MM.1S (cell line): Measurements from ENCODE around the gene GBP3.
"Not testable (repeated sequence)": the region's sequence is repeated elsewhere in the genome, so short reads cannot be mapped to it uniquely, and the experiment has no call there.

ENCODE experiments used
- EZH2phosphoT487 ChIP-seq: fragments of 300-600 bp; sonication (generic); IDR thresholded peaks from 2 replicates; pipeline ENCODE4 v1.6.1; 2018; ENCODE audit warnings: antibody characterized with exemption, low read length
- TF ChIP-seq, protein P1 (sequence below): fragments of 300-600 bp; sonication (generic); IDR thresholded peaks from 2 replicates; pipeline ENCODE4 v1.5.1; 2016; ENCODE audit warnings: antibody characterized with exemption, low read length, mixed read lengths

DNA sequence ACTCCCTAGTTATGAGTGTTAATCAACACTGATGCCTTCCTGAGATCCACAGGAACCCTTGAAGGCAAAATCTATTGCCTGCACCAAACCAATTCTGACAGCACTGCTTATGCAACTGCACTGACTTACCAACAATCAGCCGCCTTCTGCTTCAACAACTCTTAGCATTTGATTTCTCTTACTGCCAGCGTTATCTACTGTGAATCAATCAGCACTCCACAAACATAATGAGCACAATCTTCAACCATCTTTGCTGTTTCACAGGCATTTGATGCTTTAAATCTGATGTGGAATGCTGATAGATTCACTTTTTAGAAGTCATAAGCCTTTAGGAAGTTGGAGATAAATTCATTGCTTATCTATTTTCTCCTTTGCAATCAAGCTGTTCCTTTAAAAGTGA, 41.2 kb downstream of the GBP3 start:
- TF ChIP-seq, protein P1, sequence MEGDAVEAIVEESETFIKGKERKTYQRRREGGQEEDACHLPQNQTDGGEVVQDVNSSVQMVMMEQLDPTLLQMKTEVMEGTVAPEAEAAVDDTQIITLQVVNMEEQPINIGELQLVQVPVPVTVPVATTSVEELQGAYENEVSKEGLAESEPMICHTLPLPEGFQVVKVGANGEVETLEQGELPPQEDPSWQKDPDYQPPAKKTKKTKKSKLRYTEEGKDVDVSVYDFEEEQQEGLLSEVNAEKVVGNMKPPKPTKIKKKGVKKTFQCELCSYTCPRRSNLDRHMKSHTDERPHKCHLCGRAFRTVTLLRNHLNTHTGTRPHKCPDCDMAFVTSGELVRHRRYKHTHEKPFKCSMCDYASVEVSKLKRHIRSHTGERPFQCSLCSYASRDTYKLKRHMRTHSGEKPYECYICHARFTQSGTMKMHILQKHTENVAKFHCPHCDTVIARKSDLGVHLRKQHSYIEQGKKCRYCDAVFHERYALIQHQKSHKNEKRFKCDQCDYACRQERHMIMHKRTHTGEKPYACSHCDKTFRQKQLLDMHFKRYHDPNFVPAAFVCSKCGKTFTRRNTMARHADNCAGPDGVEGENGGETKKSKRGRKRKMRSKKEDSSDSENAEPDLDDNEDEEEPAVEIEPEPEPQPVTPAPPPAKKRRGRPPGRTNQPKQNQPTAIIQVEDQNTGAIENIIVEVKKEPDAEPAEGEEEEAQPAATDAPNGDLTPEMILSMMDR = not testable (repeated sequence)
- TF ChIP-seq EZH2phosphoT487 = not testable (repeated sequence)
